Endometrial microvascular endothelial cells (primary cell): Measurements from ENCODE around the gene VARS2. TPM values are rescaled to one million over a fixed set of nuclear protein-coding genes. Genes with fewer than 3 reads are reported as not detected.

Experiments
- in situ Hi-C: cut with HindIII; loops from 2 replicates; pipeline ENCODE4 v1.10.0; 2017; ENCODE audit warnings: low sequenced_read_pairs, low pct_unique_long_range_greater_than_20kb; ENCODE audit errors: inconsistent ontology term
- total RNA-seq: library from RNA; depleted of rRNA; stranded (reverse); fragments of >200 nt; gene quantifications from one replicate; pipeline ENCODE4 v1.2.3, GENCODE V29; 2015; ENCODE audit errors: inconsistent ontology term

Gene VARS2
- total RNA-seq, 1 donor from 2014 or later = 37.4 TPM

DNA sequence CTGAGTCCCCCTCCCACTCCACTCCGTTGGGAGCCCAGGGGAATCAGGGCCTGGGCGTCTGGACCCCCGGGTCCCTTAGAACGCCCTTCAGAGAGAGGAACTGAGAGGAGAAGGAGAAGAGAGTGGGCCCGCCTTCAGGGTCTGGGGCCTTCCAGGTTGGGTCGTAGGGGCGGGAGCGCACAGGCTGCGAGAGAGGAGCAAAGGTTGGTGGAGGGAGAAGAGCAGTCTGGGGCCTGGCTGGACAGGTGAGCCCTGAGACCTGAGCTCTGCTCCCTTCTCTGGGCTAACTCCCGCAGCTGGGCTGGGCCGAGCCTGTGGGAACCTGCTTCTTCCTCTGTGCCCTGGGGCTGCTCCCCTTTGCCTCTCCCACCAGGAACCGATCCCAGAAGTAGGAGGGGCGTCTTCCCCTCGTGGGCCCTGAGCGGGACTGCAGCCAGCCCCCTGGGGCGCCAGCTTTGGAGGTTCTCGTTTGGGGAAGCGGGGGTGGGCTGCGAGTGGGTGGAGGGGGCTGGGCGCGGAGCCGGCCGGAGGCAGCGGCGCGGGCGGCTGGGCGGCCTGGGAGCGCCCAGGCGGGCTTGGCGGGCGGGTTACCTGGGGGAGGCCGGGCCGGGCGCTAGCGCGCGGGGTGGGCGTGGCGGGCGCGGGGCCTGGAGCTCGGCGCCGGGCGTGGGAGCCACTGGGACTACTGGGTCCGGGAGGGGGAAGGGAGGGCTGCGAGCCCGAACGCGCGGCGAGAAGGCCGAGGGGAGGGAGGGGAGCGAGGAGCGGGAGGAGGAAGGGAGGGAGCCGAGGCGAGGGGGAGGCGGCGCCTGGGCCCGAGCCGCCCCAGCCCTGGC is 30.1 kb upstream of the VARS2 start, which contains the start of gene DDR1:
DDR1 (plus strand) TSS at position 835 of the 836 bp plus-strand sequence. CDS start 4,211 bp downstream, outside the sequence.
- in situ Hi-C loops = no loop called here

DNA sequence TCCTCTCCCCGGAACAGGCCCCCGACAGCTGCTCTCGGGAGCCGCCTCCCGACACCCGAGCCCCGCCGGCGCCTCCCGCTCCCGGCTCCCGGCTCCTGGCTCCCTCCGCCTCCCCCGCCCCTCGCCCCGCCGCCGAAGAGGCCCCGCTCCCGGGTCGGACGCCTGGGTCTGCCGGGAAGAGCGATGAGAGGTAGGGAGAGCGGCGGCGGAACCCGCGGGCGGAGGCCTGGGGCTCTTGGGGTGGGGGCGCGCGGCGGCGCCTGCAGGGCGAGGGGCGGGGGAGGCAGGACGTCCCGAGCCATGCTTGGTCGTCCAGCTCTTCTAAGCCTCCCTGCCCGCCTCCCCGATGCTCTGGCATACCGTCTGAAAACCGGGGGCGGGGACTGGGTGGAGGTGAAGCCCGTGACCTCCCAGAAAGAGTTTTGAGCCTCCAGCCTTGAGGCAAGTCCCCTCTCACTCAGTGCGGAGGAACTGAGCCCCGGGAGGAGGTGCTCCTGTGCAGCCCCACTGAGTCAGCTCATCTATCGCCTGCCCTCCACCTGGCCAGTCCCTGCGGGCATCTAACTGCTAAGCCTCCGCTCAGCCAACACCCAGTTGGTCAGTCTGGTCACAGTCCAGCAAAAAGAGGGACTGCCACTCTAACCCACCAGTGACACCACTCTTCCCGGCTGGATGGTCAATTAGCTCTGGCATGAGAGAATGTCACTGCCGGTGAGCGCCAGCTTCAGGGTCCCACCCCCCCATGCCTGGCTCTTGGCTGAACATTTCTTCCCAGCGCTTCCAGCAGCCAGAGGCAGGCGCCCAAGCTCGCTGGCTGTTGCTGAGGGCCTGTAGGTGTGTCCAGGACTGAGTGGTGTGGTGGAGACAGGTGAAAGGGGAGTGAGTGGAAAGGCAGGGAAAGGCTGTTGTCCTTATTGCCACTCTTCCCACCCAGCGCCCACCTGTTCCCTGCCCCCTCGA is 29.2 kb upstream of the VARS2 start:
- in situ Hi-C loops = no loop called here

DNA sequence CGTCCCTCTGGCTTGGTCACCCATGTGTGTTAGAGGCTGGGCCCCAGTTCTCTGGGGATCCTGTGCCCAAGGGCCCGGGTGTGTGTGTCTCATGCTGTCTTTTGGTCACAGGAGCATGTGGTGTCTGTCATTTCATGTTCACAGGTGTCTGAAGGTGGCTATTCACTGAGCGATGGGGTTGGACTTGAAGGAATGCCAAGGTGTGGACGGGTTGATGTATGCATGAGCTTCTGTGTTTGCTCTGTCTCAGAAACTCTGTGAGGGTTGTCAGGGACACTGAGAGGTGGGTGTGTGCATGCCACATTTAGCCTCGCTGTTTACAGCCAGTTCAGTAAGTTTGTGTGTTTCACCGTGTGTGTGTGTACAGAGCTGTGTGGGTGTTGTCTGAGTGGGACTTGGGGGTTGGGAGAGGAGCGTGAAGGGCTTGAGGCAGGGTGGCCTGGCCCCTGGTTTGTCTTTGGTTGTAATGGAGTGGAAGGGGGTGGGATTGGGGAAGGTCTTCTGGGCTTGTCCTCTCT is 28.5 kb upstream of the VARS2 start:
- in situ Hi-C loops = no loop called here

DNA sequence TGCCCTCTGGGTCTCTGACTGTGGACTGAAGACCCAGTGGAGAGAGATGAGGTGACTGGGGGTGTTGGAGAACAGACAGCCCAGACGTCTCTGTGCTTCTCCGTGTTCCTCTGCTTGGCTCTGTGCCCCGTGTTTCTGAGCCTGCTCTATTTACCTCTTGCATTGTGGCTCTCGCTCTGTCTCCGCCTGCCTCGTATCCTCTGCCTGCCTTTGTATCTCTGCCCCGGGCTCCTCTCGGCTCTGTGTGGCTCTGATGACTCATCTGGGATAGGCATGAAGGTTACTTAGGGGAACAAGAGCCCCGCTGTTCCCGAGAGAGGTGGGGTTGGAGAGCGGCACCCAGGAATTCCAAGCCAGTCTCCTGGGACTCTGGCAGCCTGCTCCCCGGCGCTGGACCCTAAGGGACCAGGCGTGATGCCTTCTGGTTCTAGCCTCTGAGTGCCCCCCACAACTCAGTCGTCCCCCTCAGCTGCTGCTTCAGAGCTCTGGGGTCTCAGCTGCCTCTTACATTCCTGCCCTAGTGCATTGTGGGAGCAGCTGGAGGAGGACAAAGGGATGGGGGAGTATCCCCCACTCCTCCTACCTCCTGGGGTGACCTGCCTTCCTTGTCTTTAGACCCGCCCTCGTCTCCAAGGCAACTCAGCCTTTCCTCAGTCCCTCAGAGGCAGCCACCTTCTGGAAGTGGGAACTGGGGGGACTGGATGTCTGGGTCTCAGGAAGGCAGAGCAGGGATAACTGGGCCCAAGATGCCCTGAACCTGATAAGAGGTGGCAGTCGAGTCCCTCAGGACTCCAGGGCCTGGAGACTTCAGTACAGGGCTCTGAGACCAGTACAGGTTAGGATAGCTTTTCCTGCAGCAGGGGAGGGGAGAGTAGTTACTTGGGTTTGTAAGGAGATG is 27.8 kb upstream of the VARS2 start:
- in situ Hi-C loops = no loop called here

DNA sequence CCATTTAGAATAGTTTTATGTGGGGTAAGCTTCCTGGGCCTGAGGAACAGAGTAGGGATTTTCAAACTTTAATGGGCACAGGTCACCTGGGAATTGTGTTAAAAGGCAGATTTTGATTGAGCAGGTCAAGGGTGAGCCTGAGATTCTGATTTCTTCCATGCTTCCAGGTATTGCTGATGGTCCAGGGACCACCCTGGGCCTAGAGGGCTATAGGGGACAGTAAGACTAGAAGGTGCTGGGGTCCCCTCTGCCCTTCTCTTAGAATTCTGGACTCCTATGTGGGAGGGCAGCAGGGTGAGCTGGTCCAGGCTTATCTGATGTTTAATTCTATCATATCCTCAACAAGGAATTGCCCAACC is 27.2 kb upstream of the VARS2 start:
- in situ Hi-C loops = no loop called here

DNA sequence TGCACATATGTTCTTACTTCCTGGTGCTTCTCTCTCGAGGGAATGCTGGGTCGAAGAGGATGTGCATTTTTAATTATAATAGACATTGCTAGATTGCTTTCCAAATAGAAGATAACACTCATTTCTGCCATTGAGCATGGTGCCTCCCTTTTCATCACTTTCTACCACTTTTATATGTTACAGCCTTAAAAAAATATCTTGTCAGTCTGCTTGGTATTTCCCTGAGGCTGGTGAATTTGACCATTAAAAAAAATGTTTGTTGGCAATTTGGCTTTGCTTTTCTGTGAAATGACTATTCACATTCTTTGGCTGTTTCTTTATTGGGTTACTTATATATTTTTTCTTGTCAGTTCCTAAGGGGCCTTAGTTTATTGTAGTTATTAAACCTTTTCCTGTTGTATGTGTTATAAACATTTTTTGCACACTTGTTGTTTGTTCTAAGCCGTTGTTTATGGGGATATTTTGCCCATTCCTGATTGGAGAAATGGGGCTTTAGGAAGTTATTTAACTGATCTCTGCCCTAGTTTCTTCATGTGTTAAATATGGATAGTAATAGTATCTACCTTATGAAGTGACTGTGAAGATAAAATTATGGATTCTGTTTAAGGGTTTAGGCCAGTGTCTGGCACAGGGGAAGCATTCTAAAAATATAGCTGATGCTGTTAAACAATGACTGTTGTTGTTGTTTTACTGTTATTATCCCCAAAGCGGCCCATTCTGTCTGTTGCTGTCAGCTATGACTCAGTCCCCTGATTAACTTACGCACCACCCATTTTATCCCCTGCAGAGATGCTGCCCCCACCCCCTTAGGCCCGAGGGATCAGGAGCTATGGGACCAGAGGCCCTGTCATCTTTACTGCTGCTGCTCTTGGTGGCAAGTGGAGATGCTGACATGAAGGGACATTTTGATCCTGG is 25.9 kb upstream of the VARS2 start:
- in situ Hi-C loops = no loop called here

DNA sequence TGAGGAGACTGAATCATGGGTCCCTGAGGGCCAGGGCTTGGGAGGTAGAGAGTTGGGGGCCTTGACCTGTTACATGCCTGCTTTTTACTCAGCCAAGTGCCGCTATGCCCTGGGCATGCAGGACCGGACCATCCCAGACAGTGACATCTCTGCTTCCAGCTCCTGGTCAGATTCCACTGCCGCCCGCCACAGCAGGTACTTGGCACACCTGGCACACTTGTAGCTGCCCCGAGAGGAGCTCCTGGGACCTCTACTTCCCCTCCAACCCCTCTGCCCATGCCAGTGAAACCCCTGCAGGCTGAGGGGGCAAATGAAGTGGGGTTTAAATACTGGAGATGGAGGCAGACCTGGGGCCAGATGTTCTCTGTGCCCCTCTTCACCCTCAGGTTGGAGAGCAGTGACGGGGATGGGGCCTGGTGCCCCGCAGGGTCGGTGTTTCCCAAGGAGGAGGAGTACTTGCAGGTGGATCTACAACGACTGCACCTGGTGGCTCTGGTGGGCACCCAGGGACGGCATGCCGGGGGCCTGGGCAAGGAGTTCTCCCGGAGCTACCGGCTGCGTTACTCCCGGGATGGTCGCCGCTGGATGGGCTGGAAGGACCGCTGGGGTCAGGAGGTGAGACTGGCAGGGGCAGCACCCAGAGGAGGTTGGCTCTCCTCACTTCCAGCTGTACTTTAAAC is 25.1 kb upstream of the VARS2 start:
- in situ Hi-C loops = no loop called here

DNA sequence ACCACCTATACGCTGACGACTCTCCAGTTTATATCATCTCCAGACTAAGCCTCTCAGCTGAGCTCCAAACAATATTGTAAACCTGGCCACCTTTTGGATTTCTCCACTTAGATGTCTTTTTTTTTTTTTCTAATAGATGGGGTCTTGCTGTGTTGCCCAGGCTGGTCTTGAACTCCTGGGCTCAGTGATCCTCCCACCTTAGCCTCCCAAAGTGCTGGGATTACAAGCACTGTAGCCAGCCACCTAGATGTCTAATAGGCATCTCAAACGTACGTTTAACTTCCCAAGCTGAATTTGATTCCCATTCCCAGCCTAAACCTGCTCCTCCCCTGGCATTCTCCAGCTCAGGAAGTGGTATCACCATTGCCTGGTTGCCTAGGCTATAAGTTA is 24.5 kb upstream of the VARS2 start:
- in situ Hi-C loops = no loop called here

DNA sequence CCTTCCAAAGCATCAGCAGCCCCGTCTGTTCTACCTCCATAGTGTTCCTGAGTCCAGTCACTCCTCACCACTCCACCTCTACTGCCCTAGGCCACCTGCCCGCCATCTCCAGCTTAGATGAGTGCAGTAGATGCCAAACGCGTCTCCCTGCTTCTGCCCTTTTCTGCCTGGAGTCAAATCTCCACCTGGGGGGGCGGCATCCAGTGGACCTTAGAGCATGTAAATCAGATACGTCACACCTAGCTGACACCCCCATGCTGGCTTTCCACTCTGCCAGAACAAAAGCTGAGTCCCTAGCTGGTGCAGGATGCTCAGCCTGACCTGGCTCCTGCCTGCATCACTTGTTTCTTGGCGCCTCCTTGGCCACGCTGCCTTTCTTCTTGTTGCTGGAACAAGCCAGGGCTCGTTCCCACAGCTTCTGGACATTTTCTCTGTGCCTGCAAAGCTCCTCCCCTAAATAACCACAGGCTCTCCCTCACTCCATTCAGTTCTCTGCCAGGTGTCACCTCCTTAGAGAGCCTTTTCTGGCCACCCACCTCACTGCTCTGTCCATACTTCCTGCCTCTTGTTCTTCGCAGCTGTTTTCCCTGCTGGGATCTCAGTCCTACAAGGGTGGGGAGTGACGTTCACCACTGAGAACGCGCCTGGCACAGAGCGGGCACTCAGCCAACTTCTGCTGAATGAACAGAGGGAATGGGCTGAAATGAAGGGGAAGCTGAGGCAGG is 24.0 kb upstream of the VARS2 start:
- in situ Hi-C loops = no loop called here

DNA sequence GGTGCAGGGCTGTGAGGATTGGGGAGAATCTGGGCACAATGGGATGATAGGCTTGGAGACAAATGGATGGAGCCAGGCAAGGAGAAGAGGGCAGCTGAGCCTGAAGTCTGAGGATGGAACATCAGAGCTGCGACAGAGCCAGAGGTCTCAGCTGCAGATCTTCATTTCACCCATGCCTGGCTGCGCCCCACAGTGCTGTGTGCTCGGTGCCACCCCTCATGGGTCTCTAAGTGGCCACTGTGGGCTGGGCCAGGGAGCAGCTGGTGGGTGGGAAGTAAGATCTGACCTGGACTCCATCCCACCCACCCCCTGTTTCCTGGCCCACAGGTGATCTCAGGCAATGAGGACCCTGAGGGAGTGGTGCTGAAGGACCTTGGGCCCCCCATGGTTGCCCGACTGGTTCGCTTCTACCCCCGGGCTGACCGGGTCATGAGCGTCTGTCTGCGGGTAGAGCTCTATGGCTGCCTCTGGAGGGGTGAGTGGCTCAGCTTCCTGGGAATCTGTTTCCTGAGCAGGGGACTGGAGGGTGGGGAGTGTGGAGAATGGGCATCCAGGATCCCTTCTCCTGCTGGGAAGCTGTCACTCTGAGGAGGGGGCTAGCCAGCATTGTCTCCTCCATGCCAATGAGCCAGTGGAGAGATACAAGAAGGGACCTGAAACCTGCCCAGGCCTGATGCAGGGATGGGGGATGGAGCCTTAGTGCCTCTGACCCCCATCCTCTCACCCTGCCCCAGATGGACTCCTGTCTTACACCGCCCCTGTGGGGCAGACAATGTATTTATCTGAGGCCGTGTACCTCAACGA is 23.2 kb upstream of the VARS2 start:
- in situ Hi-C loops = no loop called here

DNA sequence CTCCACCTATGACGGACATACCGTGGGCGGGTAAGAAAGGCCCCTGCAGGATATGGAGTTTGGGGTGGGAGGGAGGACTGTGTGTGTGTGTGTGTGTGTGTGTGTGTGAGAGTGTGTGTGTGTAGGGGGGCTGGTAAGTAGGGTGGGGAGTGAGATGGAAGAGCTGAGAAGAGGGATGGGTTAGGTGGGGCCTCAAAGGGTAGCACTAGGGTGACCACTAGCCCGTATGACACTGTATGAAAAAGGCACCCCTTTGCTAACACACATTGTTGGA is 22.7 kb upstream of the VARS2 start:
- in situ Hi-C loops = no loop called here

DNA sequence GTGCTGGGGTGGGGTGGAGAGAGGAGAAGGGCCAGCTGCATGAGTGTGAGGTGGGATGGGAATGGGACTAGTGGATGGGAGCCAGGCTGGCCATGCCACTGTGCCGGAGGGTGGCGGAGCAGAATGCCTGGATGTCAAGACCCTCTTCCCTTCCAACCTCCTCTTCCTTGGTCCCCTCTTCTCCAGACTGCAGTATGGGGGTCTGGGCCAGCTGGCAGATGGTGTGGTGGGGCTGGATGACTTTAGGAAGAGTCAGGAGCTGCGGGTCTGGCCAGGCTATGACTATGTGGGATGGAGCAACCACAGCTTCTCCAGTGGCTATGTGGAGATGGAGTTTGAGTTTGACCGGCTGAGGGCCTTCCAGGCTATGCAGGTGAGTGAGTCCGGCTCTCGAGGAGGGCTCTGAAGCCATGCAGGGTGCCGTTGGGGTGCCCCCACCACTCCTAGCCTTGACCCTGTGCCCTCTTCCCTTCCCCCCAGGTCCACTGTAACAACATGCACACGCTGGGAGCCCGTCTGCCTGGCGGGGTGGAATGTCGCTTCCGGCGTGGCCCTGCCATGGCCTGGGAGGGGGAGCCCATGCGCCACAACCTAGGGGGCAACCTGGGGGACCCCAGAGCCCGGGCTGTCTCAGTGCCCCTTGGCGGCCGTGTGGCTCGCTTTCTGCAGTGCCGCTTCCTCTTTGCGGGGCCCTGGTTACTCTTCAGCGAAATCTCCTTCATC is 22.1 kb upstream of the VARS2 start:
- in situ Hi-C loops = no loop called here

DNA sequence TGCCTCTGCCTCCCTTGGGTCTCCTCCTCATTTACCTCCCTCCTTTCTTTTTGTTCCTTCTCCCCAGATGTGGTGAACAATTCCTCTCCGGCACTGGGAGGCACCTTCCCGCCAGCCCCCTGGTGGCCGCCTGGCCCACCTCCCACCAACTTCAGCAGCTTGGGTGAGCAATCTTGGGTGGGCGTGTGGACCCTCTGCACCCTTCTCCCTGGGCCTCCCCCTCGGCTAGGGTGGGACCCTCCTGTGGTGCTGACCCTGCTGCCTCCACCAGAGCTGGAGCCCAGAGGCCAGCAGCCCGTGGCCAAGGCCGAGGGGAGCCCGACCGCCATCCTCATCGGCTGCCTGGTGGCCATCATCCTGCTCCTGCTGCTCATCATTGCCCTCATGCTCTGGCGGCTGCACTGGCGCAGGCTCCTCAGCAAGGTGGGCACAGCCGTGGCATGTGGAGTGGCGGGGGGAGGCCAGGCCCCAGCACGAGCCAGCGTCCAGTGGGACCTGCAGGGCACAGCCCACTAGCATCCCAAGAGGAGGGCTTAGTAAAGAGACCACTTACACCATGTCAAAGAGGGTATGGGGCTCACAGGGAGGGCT is 20.9 kb upstream of the VARS2 start:
- in situ Hi-C loops = no loop called here

DNA sequence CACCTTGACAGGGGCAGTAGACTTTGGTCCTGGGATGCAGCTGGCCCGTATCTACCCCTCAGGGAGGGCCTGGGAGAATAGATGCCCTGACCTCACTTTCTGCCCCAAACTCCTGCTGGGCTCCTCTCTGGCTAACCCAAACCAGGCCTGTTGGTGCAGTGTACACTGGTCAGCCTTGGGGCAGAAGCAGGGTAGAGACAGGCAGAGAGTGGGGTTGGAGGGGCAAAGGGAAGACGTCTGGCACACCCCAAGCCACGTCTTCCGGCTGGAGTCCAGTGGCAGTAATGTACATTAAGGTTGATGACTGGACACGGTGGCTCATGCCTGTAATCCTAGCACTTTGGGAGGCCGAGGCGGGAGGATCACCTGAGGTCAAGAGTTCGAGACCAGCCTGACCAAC is 20.4 kb upstream of the VARS2 start:
- in situ Hi-C loops = no loop called here

DNA sequence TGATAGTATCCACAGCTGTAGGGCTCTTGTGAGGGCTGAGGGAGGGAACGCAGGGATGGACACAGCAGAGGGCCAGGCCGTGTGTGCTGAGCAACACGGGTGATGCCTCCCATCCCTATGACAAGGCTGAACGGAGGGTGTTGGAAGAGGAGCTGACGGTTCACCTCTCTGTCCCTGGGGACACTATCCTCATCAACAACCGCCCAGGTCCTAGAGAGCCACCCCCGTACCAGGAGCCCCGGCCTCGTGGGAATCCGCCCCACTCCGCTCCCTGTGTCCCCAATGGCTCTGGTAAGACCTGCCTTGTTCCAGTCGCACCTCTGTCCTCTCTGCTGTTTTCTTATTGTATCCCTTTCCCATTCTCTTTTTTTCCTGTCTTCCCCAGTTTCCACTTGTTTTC is 19.7 kb upstream of the VARS2 start:
- in situ Hi-C loops = no loop called here
